HL-60 (cell line): Measurements from ENCODE around the gene ZSCAN2.

Experiments
- DNase-seq, 2 experiments: peaks; one replicate each; pipeline ENCODE4 v3.0.0-alpha.2; 2010 to 2020; ENCODE audit warnings: low read depth in 1 of 2, low spot score in 1 of 2
- H3K27ac ChIP-seq: fragments of 250-450 bp; sonication (Bioruptor Pico); replicated peaks from 2 replicates; pipeline ENCODE4 v1.5.1; 2020; ENCODE audit warnings: mild to moderate bottlenecking, moderate library complexity
- H3K27me3 ChIP-seq: fragments of 250-450 bp; sonication (Bioruptor Pico); 2 replicates; pipeline ENCODE4 v1.5.1; 2021; ENCODE audit warnings: mild to moderate bottlenecking, moderate library complexity; ENCODE audit not compliant: insufficient read depth, poor library complexity, severe bottlenecking
- H3K4me3 ChIP-seq: replicated peaks from 2 replicates; pipeline ENCODE4 v1.5.1; 2011; ENCODE audit warnings: mild to moderate bottlenecking, control low read depth, low read length; ENCODE audit not compliant: insufficient read depth
- GABPA ChIP-seq: IDR thresholded peaks from 2 replicates; pipeline ENCODE4 v1.6.1; 2012; ENCODE audit warnings: low read depth
- POLR2AphosphoS5 ChIP-seq: IDR thresholded peaks from 2 replicates; pipeline ENCODE4 v1.6.1; 2012; ENCODE audit warnings: low read depth
- SPI1 ChIP-seq: IDR thresholded peaks from 2 replicates; pipeline ENCODE4 v1.6.1; 2012; ENCODE audit warnings: low read depth, mild to moderate bottlenecking, borderline replicate concordance
- TF ChIP-seq, protein P1 (sequence below): IDR thresholded peaks from one replicate; pipeline ENCODE4 v1.5.1; 2011; ENCODE audit warnings: low read length, control low read depth, inconsistent platforms; ENCODE audit not compliant: insufficient read depth
- TF ChIP-seq, protein P2 (sequence below): IDR thresholded peaks from 2 replicates; pipeline ENCODE4 v1.6.1; 2012; ENCODE audit warnings: low read depth; ENCODE audit not compliant: insufficient replicate concordance

Gene ZSCAN2

DNA sequence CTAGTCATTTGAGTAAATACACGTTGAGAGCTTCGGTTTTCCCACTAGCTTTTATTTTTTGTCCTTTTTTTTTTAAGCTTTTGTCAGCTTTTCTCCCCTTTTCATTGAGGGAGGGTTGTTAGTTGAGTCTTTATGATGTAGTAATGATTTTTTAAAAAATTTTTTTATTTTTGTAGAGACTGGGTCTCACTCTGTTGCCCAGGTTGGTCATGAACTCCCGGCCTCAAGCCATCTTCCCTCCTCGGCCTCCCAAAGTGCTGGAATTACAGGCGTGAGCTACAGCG lies 688 bp downstream of the ZSCAN2 start:
- TF ChIP-seq GABPA (no peak), SPI1 (no peak), POLR2AphosphoS5 (no peak)
- TF ChIP-seq, protein P1, sequence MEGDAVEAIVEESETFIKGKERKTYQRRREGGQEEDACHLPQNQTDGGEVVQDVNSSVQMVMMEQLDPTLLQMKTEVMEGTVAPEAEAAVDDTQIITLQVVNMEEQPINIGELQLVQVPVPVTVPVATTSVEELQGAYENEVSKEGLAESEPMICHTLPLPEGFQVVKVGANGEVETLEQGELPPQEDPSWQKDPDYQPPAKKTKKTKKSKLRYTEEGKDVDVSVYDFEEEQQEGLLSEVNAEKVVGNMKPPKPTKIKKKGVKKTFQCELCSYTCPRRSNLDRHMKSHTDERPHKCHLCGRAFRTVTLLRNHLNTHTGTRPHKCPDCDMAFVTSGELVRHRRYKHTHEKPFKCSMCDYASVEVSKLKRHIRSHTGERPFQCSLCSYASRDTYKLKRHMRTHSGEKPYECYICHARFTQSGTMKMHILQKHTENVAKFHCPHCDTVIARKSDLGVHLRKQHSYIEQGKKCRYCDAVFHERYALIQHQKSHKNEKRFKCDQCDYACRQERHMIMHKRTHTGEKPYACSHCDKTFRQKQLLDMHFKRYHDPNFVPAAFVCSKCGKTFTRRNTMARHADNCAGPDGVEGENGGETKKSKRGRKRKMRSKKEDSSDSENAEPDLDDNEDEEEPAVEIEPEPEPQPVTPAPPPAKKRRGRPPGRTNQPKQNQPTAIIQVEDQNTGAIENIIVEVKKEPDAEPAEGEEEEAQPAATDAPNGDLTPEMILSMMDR = no peak
- TF ChIP-seq, protein P2, sequence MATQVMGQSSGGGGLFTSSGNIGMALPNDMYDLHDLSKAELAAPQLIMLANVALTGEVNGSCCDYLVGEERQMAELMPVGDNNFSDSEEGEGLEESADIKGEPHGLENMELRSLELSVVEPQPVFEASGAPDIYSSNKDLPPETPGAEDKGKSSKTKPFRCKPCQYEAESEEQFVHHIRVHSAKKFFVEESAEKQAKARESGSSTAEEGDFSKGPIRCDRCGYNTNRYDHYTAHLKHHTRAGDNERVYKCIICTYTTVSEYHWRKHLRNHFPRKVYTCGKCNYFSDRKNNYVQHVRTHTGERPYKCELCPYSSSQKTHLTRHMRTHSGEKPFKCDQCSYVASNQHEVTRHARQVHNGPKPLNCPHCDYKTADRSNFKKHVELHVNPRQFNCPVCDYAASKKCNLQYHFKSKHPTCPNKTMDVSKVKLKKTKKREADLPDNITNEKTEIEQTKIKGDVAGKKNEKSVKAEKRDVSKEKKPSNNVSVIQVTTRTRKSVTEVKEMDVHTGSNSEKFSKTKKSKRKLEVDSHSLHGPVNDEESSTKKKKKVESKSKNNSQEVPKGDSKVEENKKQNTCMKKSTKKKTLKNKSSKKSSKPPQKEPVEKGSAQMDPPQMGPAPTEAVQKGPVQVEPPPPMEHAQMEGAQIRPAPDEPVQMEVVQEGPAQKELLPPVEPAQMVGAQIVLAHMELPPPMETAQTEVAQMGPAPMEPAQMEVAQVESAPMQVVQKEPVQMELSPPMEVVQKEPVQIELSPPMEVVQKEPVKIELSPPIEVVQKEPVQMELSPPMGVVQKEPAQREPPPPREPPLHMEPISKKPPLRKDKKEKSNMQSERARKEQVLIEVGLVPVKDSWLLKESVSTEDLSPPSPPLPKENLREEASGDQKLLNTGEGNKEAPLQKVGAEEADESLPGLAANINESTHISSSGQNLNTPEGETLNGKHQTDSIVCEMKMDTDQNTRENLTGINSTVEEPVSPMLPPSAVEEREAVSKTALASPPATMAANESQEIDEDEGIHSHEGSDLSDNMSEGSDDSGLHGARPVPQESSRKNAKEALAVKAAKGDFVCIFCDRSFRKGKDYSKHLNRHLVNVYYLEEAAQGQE = no peak
- no peaks in the 10 kb centered on the region for H3K27me3 ChIP-seq
- no peak for DNase-seq
- peak overlapping the region; percentile 98 for H3K4me3 ChIP-seq
- peak overlapping the region; percentile 63; the same call in 1 of the 2 replicates for H3K27ac ChIP-seq

DNA sequence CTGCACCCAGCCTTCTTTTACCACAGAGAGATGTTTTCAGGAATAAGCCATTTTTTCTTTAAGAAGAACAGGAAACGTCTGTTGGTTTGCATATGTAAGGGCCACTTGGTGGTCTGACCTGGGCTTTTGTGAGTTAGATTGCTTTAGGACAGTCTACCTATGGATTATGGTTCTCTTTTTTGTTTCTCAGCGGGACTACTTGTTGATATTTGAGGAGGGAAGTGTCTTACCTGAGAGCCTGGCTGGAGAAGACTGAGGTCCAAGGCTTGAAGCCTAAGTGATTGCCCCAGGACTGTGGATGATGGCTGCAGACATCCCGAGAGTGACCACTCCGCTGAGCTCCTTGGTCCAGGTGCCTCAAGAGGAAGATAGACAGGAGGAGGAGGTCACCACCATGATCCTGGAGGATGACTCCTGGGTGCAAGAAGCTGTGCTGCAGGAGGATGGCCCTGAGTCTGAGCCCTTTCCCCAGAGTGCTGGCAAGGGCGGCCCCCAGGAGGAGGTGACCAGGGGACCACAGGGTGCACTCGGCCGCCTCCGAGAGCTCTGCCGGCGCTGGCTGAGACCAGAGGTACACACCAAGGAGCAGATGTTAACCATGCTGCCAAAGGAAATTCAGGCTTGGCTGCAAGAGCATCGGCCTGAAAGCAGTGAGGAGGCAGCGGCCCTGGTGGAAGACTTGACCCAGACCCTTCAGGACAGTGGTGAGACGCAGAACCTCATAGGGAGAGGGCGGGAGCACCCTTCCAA lies 3.0 kb downstream of the ZSCAN2 start:
- H3K27me3 ChIP-seq = no peaks in the 10 kb centered on the region
- H3K4me3 ChIP-seq = no peak overlapping the region
- H3K27ac ChIP-seq = no peak overlapping the region
- TF ChIP-seq, protein P2 = no peak
- TF ChIP-seq POLR2AphosphoS5 (no peak), GABPA (no peak), SPI1 (no peak)
- TF ChIP-seq, protein P1 = no peak
- DNase-seq = no peak

DNA sequence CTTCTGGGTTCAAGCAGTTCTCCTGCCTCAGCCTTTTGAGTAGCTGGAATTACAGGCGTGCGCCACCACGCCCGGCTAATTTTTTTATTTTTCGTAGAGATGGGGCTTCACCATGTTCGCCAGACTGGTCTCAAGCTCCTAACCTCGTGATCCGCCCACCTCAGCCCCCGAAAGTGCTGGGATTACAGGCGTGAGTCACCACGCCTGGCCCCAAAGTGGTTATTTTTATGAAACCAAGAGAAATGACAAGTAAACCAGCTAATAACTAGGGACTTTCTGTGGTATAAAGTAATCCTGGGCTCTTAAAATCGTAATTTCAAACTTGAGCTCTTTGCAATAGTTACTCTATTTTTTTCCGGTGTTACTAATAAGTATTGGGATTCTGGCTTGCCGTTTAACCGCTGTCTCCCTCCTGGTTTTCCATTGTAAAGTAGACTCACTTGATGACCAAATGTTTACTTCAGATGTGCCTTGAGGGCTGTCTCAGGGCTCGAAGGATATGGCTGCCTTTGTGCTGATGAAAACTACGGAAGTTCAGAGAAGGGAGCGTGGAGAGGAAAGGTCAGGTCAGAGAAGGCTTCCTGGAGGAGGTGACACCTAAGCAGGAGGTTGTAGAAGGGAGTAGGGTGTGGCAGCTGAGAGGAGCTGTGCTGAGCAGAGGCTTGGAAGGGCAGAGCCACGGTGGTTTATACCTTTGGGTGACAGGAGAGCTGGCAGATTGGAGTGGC lies 4.2 kb downstream of the ZSCAN2 start:
- no peak overlapping the region for H3K27ac ChIP-seq
- no peak for DNase-seq
- TF ChIP-seq, protein P1 = no peak
- TF ChIP-seq POLR2AphosphoS5 = no peak
- TF ChIP-seq, protein P2 = no peak
- TF ChIP-seq SPI1 = no peak
- TF ChIP-seq GABPA = no peak
- no peaks in the 10 kb centered on the region for H3K27me3 ChIP-seq
- no peak overlapping the region for H3K4me3 ChIP-seq
